GM23248 (cell line): ENCODE measurements around the gene SRGN. TPM values are rescaled to one million over a fixed set of nuclear protein-coding genes. Genes with fewer than 3 reads are reported as not detected.

Experiments used
- DNase-seq: peaks from one replicate; pipeline ENCODE4 v3.0.0-alpha.2; 2015
- H2AFZ ChIP-seq: fragments of 200-600 bp; sonication (generic); 2 replicates; pipeline ENCODE4 v1.6.1; 2016; ENCODE audit warnings: antibody characterized with exemption
- H3F3A ChIP-seq: fragments of 200-600 bp; sonication (generic); 2 replicates; pipeline ENCODE4 v1.6.1; 2016; ENCODE audit warnings: mild to moderate bottlenecking, antibody characterized with exemption, mixed run types; ENCODE audit not compliant: insufficient read depth
- H3K27ac ChIP-seq: fragments of 200-600 bp; sonication (generic); 2 replicates; pipeline ENCODE4 v1.5.1; 2016; ENCODE audit warnings: mild to moderate bottlenecking
- H3K27me3 ChIP-seq: fragments of 200-600 bp; sonication (generic); replicated peaks from 2 replicates; pipeline ENCODE4 v1.6.1; 2016; ENCODE audit warnings: mild to moderate bottlenecking; ENCODE audit not compliant: insufficient read depth
- H3K36me3 ChIP-seq: fragments of 200-600 bp; sonication (generic); 2 replicates; pipeline ENCODE4 v1.6.1; 2016; ENCODE audit warnings: low read depth, mild to moderate bottlenecking
- H3K4me1 ChIP-seq: fragments of 200-600 bp; sonication (generic); 2 replicates; pipeline ENCODE4 v1.6.1; 2016; ENCODE audit warnings: mild to moderate bottlenecking; ENCODE audit not compliant: insufficient read depth
- H3K4me2 ChIP-seq: fragments of 200-600 bp; sonication (generic); one replicate; pipeline ENCODE4 v1.6.1; 2016; ENCODE audit warnings: mild to moderate bottlenecking; ENCODE audit not compliant: unreplicated experiment
- H3K4me3 ChIP-seq: fragments of 200-600 bp; sonication (generic); 2 replicates; pipeline ENCODE4 v1.5.1; 2016; ENCODE audit warnings: mild to moderate bottlenecking
- H3K79me2 ChIP-seq: fragments of 200-600 bp; sonication (generic); 2 replicates; pipeline ENCODE4 v1.6.1; 2016; ENCODE audit warnings: mild to moderate bottlenecking; ENCODE audit not compliant: insufficient read depth
- H3K9ac ChIP-seq: fragments of 200-600 bp; sonication (generic); 2 replicates; pipeline ENCODE4 v1.6.1; 2016; ENCODE audit warnings: mild to moderate bottlenecking
- H3K9me2 ChIP-seq: fragments of 200-600 bp; sonication (generic); 2 replicates; pipeline ENCODE4 v1.6.1; 2016; ENCODE audit warnings: mixed run types, mild to moderate bottlenecking, moderate library complexity; ENCODE audit not compliant: insufficient read depth
- H3K9me3 ChIP-seq: fragments of 200-600 bp; sonication (generic); one replicate; pipeline ENCODE4 v1.6.1; 2017; ENCODE audit warnings: low read depth
- H4K20me1 ChIP-seq: fragments of 200-600 bp; sonication (generic); 2 replicates; pipeline ENCODE4 v1.6.0; 2016; ENCODE audit not compliant: insufficient read depth
- EZH2 ChIP-seq: fragments of 200-600 bp; sonication (generic); IDR thresholded peaks from 2 replicates; pipeline ENCODE4 v1.6.1; 2018; ENCODE audit warnings: antibody characterized with exemption, mild to moderate bottlenecking; ENCODE audit not compliant: insufficient read depth, poor library complexity, severe bottlenecking
- EZH2phosphoT487 ChIP-seq: fragments of 200-600 bp; sonication (generic); IDR thresholded peaks from 2 replicates; pipeline ENCODE4 v1.6.1; 2018; ENCODE audit warnings: antibody characterized with exemption, moderate library complexity, mild to moderate bottlenecking, low read depth; ENCODE audit not compliant: insufficient read depth
- WGBS, 2 experiments: methylation state at CpG; one replicate each; pipeline ENCODE4 v1.1.6; 2015 to 2017; ENCODE audit warnings: low lambda C conversion rate in 2 of 2, low coverage in 1 of 2; ENCODE audit errors: missing lambda C conversion rate in 2 of 2; 5-methylcytosine and 5-hydroxymethylcytosine counted together
- in situ Hi-C: fragments of 300-500 bp; cut with MboI; formaldehyde crosslinking; loops from 2 replicates; pipeline ENCODE4 v1.15.0; 2020
- polyA plus RNA-seq: library from polyadenylated mRNA; unstranded; fragments of >200 nt; fragmentation: Nextera tagmentation; extraction: Ambion mirVana; gene quantifications from 2 replicates; pipeline ENCODE4 v1.2.1, GENCODE V29; 2016
- total RNA-seq: library from RNA; depleted of rRNA; stranded (reverse); fragments of >200 nt; shearing (Covaris generic); gene quantifications from 2 replicates; pipeline ENCODE4 v1.2.3, GENCODE V29; 2014

Gene SRGN
- total and polyA plus RNA-seq, 2 experiments from 2014 or later, result 89.9 to 136 TPM

- Histone ChIP-seq H3K9me2 (no peaks in the 10 kb centered on the region), H3K4me3 (no peak overlapping the region), H3K4me2 (no peak overlapping the region), H3K79me2 (no peaks in the 10 kb centered on the region), H4K20me1 (no peaks in the 10 kb centered on the region), H2AFZ (no peak overlapping the region), H3K9ac (no peak overlapping the region), H3K9me3 (no peaks in the 10 kb centered on the region), H3F3A (no peaks in the 10 kb centered on the region), H3K27ac (no peak overlapping the region), H3K27me3 (no peaks in the 10 kb centered on the region), H3K4me1 (no peaks in the 10 kb centered on the region), H3K36me3 (no peaks in the 10 kb centered on the region)
- in situ Hi-C loops, result no loop called here
- WGBS, 2 experiments, result 69 to 76% methylated on average over 4 of the region's 4 CpGs
- TF ChIP-seq EZH2phosphoT487 (no peak), EZH2 (no peak)
- DNase-seq, result no peak
Observed at GRCh38 chr10:69080226-69080625, 7.7 kb upstream of the SRGN start.

- peaks cover 7% of the 10 kb centered on the region; the same call in 1 of the 2 replicates for H3K79me2 ChIP-seq
- peaks cover 22% of the 10 kb centered on the region for H3K4me1 ChIP-seq
- H3K27me3 ChIP-seq, result no peaks in the 10 kb centered on the region
- H3K27ac ChIP-seq, result no peak overlapping the region
- TF ChIP-seq EZH2phosphoT487 (no peak), EZH2 (no peak)
- peak overlapping the region; percentile 95 for H2AFZ ChIP-seq
- no peaks in the 10 kb centered on the region for H4K20me1 ChIP-seq
- H3F3A ChIP-seq, result 0 out of 2 replicates have a peak, but pooled peaks cover 10% of the 10 kb centered on the region
- peak overlapping the region; percentile 44 for H3K4me3 ChIP-seq
- H3K36me3 ChIP-seq, result no peaks in the 10 kb centered on the region
- 0 out of 2 replicates have a peak overlapping the region, but pooled peaks have one; percentile 22 for H3K9ac ChIP-seq
- in situ Hi-C loops, result no loop called here
- peak overlapping the region; percentile 51 for H3K4me2 ChIP-seq
- H3K9me2 ChIP-seq, result no peaks in the 10 kb centered on the region
- peak; percentile 32 for DNase-seq
- H3K9me3 ChIP-seq, result no peaks in the 10 kb centered on the region
- WGBS, 2 experiments, result 30 to 31% methylated on average over 9 of the region's 9 CpGs
Observed at GRCh38 chr10:69086001-69086509, 1.8 kb upstream of the SRGN start.

- Histone ChIP-seq H3K4me2 (peak overlapping the region; percentile 69), H4K20me1 (no peaks in the 10 kb centered on the region), H2AFZ (peak overlapping the region; percentile 81), H3F3A (0 out of 2 replicates have a peak, but pooled peaks cover 10% of the 10 kb centered on the region), H3K4me1 (peaks cover 26% of the 10 kb centered on the region), H3K27me3 (no peaks in the 10 kb centered on the region), H3K36me3 (no peaks in the 10 kb centered on the region), H3K9me3 (no peaks in the 10 kb centered on the region), H3K9me2 (no peaks in the 10 kb centered on the region), H3K4me3 (peak overlapping the region; percentile 67), H3K9ac (peak overlapping the region; percentile 57), H3K27ac (peak overlapping the region; percentile 58), H3K79me2 (peaks cover 7% of the 10 kb centered on the region; the same call in 1 of the 2 replicates)
- WGBS, 2 experiments, result 80 to 83% methylated on average over 3 of the region's 3 CpGs
- DNase-seq, result no peak
- TF ChIP-seq EZH2 (no peak), EZH2phosphoT487 (no peak)
- in situ Hi-C loops, result no loop called here
Observed at GRCh38 chr10:69088471-69088769, 517 bp downstream of the SRGN start.

DNA sequence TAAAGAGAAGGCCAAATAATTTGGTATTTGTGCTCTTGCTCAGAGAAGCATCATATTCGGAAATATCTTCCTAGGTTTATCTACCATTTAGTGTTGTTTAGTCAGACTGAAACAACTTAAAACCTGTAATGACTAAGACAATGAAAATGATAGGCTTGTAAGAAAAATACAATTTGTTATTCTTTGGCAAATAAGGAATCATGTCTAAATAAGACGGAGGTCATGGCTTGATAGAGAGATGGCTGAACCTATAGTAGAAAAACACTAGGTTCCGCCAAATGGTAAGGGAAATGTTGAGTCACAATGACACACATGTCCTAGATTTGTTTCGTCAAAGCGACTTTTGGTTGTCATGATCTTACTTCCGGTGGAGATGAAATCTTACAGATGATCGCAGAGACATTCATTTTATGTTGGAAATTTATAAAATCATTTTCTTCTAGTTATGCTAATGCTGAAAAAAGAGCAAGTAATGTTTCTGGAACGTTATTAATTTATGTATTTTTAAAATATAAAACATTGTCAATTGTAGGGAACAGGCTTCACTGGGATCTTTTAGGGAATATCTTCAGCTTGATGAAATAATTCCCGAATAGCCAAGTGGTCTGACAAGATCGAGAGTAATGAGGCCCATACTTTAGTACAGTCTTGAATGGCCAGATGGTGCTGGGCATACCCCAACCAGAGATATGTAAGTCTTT lies 1.0 kb downstream of the SRGN start:
- TF ChIP-seq EZH2 (no peak), EZH2phosphoT487 (no peak)
- Histone ChIP-seq H3K9me3 (no peaks in the 10 kb centered on the region), H3K27ac (peak overlapping the region; percentile 58), H3K4me2 (peak overlapping the region; percentile 69), H3K79me2 (peaks cover 7% of the 10 kb centered on the region; the same call in 1 of the 2 replicates), H3F3A (0 out of 2 replicates have a peak, but pooled peaks cover 10% of the 10 kb centered on the region), H3K27me3 (no peaks in the 10 kb centered on the region), H3K9ac (peak overlapping the region; percentile 57; the same call in 1 of the 2 replicates), H3K36me3 (no peaks in the 10 kb centered on the region), H4K20me1 (no peaks in the 10 kb centered on the region), H3K9me2 (no peaks in the 10 kb centered on the region), H2AFZ (peak overlapping the region; percentile 81), H3K4me3 (peak overlapping the region; percentile 67), H3K4me1 (peaks cover 26% of the 10 kb centered on the region)
- DNase-seq, result peak; percentile 47
- in situ Hi-C loops, result no loop called here
- WGBS, 2 experiments, result 69 to 71% methylated on average over 10 of the region's 10 CpGs
